ENCODE results near the gene FDX2. TPM values are rescaled to one million over a fixed set of nuclear protein-coding genes. Genes with fewer than 3 reads are reported as not detected.

Gene FDX2
- total and polyA plus RNA-seq, 2 of the 13 experiments (the other 11 are each of a cell fraction or from before 2014, with no cell fraction given) = 21.0 to 24.7 TPM

GRCh38 chr19:10289167-10289835, 26.5 kb downstream of the FDX2 start (continued):
- TF ChIP-seq ZNF224 (CRISPR knock-in tag; IDR thresholded peaks at IDR 0.05) (peak; percentile 86), GATAD1 (CRISPR knock-in tag; IDR thresholded peaks at IDR 0.05) (no peak), ARNT2 (CRISPR knock-in tag; IDR thresholded peaks at IDR 0.05; ENCODE audit: low read depth) (peak; percentile 21; the same call in 1 of the 2 replicates), AHDC1 (CRISPR knock-in tag; IDR thresholded peaks at IDR 0.05; ENCODE audit: borderline replicate concordance) (no peak), MXD4 (CRISPR knock-in tag; IDR thresholded peaks at IDR 0.05) (peak; percentile 67; the same call in 1 of the 2 replicates), HES4 (CRISPR knock-in tag; IDR thresholded peaks at IDR 0.05; ENCODE audit: borderline replicate concordance) (no peak), REPIN1 (CRISPR knock-in tag; IDR thresholded peaks at IDR 0.05; ENCODE audit: borderline replicate concordance, low read depth) (0 out of 2 replicates have a peak, but pooled peaks have one; percentile 4), ARID3A (IDR thresholded peaks at IDR 0.05; ENCODE audit: low read depth, low read length) (no peak), ZNF776 (CRISPR knock-in tag; IDR thresholded peaks at IDR 0.05) (peak; percentile 73; the same call in 1 of the 2 replicates), PCBP1 (IDR thresholded peaks at IDR 0.05; ENCODE audit: borderline replicate concordance, low read depth, low read length) (no peak; the same call in 1 of the 2 replicates), SNAPC2 (CRISPR knock-in tag; IDR thresholded peaks at IDR 0.05) (no peak), NKX3-1 (CRISPR knock-in tag; IDR thresholded peaks at IDR 0.05) (0 out of 2 replicates have a peak, but pooled peaks have one; percentile 55), ZBTB7A (CRISPR knock-in tag; IDR thresholded peaks at IDR 0.05) (no peak), HIVEP1 (CRISPR knock-in tag; IDR thresholded peaks at IDR 0.05) (peak; percentile 66)
- TF ChIP-seq, protein P1, sequence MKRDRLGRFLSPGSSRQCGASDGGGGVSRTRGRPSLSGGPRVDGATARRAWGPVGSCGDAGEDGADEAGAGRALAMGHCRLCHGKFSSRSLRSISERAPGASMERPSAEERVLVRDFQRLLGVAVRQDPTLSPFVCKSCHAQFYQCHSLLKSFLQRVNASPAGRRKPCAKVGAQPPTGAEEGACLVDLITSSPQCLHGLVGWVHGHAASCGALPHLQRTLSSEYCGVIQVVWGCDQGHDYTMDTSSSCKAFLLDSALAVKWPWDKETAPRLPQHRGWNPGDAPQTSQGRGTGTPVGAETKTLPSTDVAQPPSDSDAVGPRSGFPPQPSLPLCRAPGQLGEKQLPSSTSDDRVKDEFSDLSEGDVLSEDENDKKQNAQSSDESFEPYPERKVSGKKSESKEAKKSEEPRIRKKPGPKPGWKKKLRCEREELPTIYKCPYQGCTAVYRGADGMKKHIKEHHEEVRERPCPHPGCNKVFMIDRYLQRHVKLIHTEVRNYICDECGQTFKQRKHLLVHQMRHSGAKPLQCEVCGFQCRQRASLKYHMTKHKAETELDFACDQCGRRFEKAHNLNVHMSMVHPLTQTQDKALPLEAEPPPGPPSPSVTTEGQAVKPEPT (CRISPR knock-in tag; IDR thresholded peaks at IDR 0.05; ENCODE audit: low read depth) = no peak
- TF ChIP-seq, protein P2, sequence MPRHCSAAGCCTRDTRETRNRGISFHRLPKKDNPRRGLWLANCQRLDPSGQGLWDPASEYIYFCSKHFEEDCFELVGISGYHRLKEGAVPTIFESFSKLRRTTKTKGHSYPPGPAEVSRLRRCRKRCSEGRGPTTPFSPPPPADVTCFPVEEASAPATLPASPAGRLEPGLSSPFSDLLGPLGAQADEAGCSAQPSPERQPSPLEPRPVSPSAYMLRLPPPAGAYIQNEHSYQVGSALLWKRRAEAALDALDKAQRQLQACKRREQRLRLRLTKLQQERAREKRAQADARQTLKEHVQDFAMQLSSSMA (CRISPR knock-in tag; IDR thresholded peaks at IDR 0.05) = 0 out of 2 replicates have a peak, but pooled peaks have one; percentile 59
- TF ChIP-seq, protein P3, sequence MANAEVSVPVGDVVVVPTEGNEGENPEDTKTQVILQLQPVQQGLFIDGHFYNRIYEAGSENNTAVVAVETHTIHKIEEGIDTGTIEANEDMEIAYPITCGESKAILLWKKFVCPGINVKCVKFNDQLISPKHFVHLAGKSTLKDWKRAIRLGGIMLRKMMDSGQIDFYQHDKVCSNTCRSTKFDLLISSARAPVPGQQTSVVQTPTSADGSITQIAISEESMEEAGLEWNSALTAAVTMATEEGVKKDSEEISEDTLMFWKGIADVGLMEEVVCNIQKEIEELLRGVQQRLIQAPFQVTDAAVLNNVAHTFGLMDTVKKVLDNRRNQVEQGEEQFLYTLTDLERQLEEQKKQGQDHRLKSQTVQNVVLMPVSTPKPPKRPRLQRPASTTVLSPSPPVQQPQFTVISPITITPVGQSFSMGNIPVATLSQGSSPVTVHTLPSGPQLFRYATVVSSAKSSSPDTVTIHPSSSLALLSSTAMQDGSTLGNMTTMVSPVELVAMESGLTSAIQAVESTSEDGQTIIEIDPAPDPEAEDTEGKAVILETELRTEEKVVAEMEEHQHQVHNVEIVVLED (CRISPR knock-in tag; IDR thresholded peaks at IDR 0.05; ENCODE audit: borderline replicate concordance) = peak; percentile 55; the same call in 1 of the 2 replicates
